AG04450 (cell line): ENCODE results near the gene STARD10. TPM values are rescaled to one million over a fixed set of nuclear protein-coding genes. Genes with fewer than 3 reads are reported as not detected.

Experiments used
- CTCF ChIA-PET: fragments of 300-600, 350-600 bp; formaldehyde crosslinking; extraction: SDS; loops from one replicate; lab custom pipeline; 2022; ENCODE audit warnings: antibody characterized with exemption, inconsistent platforms; lab: Charles Lee
- POLR2A ChIA-PET: fragments of 350-600 bp; formaldehyde crosslinking; extraction: SDS; loops from one replicate; lab custom pipeline; 2021; ENCODE audit warnings: antibody characterized with exemption, inconsistent platforms; lab: Yijun Ruan, JAX
- DNase-seq: peaks from one replicate; pipeline ENCODE4 v3.0.0-alpha.2; 2011; ENCODE audit warnings: low read depth, low spot score
- H3K27ac ChIP-seq: one replicate; pipeline ENCODE4 v1.5.1; 2012; ENCODE audit warnings: low read depth, low read length, control low read depth
- H3K27me3 ChIP-seq: one replicate; pipeline ENCODE4 v1.6.0; 2012; ENCODE audit warnings: low read length; ENCODE audit not compliant: control insufficient read depth, insufficient read depth
- H3K4me3 ChIP-seq: 2 replicates; pipeline ENCODE4 v1.5.1; 2011; ENCODE audit warnings: mild to moderate bottlenecking, low read depth, low read length, control low read depth
- H3K9me3 ChIP-seq: 2 replicates; pipeline ENCODE4 v1.5.1; 2012; ENCODE audit warnings: low read length; ENCODE audit not compliant: control insufficient read depth, insufficient read depth
- CTCF ChIP-seq: IDR thresholded peaks from 2 replicates; pipeline ENCODE4 v1.5.1; 2011; ENCODE audit warnings: low read depth, low read length, control low read depth, inconsistent platforms
- polyA plus RNA-seq: library from polyadenylated mRNA; depleted of rRNA; stranded (reverse); fragments of >200 nt; gene quantifications from 2 replicates; pipeline ENCODE4 v1.2.3, GENCODE V29; 2011

Gene STARD10
- polyA plus RNA-seq, 1 experiment, result 38.4 TPM

GRCh38 chr11:72774499-72774898 lies 19.3 kb downstream of the STARD10 start:
- DNase-seq, result no peak

GRCh38 chr11:72773696-72774095 lies 20.2 kb downstream of the STARD10 start:
- ChIA-PET POLR2A (no interaction called here), CTCF (no interaction called here)
- Histone ChIP-seq H3K9me3 (no peaks in the 10 kb centered on the region), H3K4me3 (no peak overlapping the region), H3K27me3 (no peaks in the 10 kb centered on the region), H3K27ac (peak overlapping the region; percentile 77)
- TF ChIP-seq CTCF, result no peak
- DNase-seq, result no peak

More at GRCh38 chr11:72774499-72774898, 19.3 kb downstream of the STARD10 start:
- TF ChIP-seq CTCF, result no peak
- H3K4me3 ChIP-seq, result no peak overlapping the region
- ChIA-PET CTCF (interaction anchor here (0.7 kb wide), 1 partner anchor 90 kb away, joined by 3 read pairs; no protein-coding TSS in a partner anchor), POLR2A (no interaction called here)
- H3K27me3 ChIP-seq, result no peaks in the 10 kb centered on the region
- H3K9me3 ChIP-seq, result no peaks in the 10 kb centered on the region
- no peak overlapping the region for H3K27ac ChIP-seq

GRCh38 chr11:72773291-72773690 lies 20.6 kb downstream of the STARD10 start:
- no peak for TF ChIP-seq CTCF
- Histone ChIP-seq H3K4me3 (no peak overlapping the region), H3K27me3 (no peaks in the 10 kb centered on the region), H3K9me3 (no peaks in the 10 kb centered on the region), H3K27ac (peak overlapping the region; percentile 77)
- POLR2A ChIA-PET, result no interaction called here
- CTCF ChIA-PET, result no interaction called here
- peak; percentile 57 for DNase-seq

- Histone ChIP-seq H3K9me3 (no peaks in the 10 kb centered on the region), H3K4me3 (no peak overlapping the region), H3K27me3 (no peaks in the 10 kb centered on the region), H3K27ac (peak overlapping the region; percentile 39)
- ChIA-PET CTCF (interaction anchor here (0.6 to 0.9 kb wide), 2 partner anchors 17 to 21 kb away, joined by 3 to 4 read pairs; no protein-coding TSS in a partner anchor), POLR2A (interaction anchor here (0.6 kb wide), 1 partner anchor 40 kb away, joined by 3 read pairs; no protein-coding TSS in a partner anchor)
- DNase-seq, result no peak
- no peak for TF ChIP-seq CTCF
Measured at GRCh38 chr11:72772059-72772458, 21.8 kb downstream of the STARD10 start.

- no peak for TF ChIP-seq CTCF
- H3K9me3 ChIP-seq, result no peaks in the 10 kb centered on the region
- no peak overlapping the region for H3K4me3 ChIP-seq
- peak overlapping the region; percentile 39 for H3K27ac ChIP-seq
- H3K27me3 ChIP-seq, result no peaks in the 10 kb centered on the region
- ChIA-PET POLR2A (interaction anchor here (0.6 to 1.1 kb wide), 4 partner anchors 11 to 40 kb away, joined by 3 read pairs; no protein-coding TSS in a partner anchor), CTCF (interaction anchor here (0.6 to 1.6 kb wide), 3 partner anchors 17 to 21 kb away, joined by 3 to 4 read pairs (median 3); no protein-coding TSS in a partner anchor)
- peak; percentile 27 for DNase-seq
Measured at GRCh38 chr11:72771507-72771906, 22.3 kb downstream of the STARD10 start.
